GM10248 (cell line): ENCODE measurements around the gene REP15.
"Not testable (repeated sequence)": the region's sequence is repeated elsewhere in the genome, so short reads cannot be mapped to it uniquely, and the experiment has no call there.

Source experiments
- CTCF ChIA-PET: fragments of 300-600 bp; sonication (Branson Sonifier 250); formaldehyde crosslinking; extraction: SDS; loops from one replicate; lab custom pipeline; 2021; ENCODE audit warnings: antibody characterized with exemption; lab: Yijun Ruan, JAX
- POLR2A ChIA-PET: fragments of 350-650 bp; sonication (Branson Sonifier 250); formaldehyde crosslinking; extraction: SDS; loops from one replicate; lab custom pipeline; 2020; ENCODE audit warnings: antibody characterized with exemption; lab: Yijun Ruan, JAX
- DNase-seq: peaks from one replicate; pipeline ENCODE4 v3.0.0; 2012; ENCODE audit errors: extremely low spot score
- CTCF ChIP-seq: IDR thresholded peaks from 2 replicates; pipeline ENCODE4 v1.5.1; 2012; ENCODE audit warnings: mild to moderate bottlenecking, low read depth; ENCODE audit errors: extremely low read depth, missing control alignments, control extremely low read depth

Gene REP15

DNA sequence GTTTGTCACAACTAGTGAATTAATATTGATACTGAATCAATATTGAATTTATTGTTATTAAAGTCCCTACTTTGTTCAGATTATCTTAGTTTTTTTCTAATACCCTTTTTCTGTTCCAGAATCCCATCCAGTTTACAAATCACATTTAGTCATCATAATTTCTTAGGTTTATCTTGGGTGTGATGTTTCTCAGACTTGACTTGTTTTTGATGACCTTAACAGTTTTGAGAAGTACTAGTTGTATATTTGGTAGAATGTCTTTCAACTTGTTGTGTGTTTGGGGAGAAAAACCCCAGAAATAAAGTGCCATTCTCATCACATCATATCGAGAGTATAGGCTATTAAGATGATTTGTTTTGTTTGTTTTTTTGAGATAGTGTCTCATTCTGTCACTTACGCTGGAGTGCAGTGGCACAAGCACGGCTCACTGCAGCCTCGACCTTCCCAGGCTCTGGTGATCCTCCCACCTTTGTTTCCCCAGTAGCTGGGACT is 33.9 kb downstream of the REP15 start:
- TF ChIP-seq CTCF, result no peak
- no peak for DNase-seq
- CTCF ChIA-PET, result no interaction called here
- POLR2A ChIA-PET, result no interaction called here

GRCh38 chr12:27732281-27732680 is 36.0 kb downstream of the REP15 start:
- DNase-seq, result no peak
- peak; percentile 7 for TF ChIP-seq CTCF
- POLR2A ChIA-PET, result no interaction called here
- CTCF ChIA-PET, result interaction anchor here (0.6 to 7.4 kb wide), 15 partner anchors 9 to 1266 kb away, joined by 3 to 175 read pairs (median 6); partner anchors contain the start of gene REP15

GRCh38 chr12:27733052-27733656 is 36.9 kb downstream of the REP15 start:
- peak; percentile 39 for DNase-seq
- peak; percentile 83 for TF ChIP-seq CTCF
- ChIA-PET CTCF (interaction anchor here (0.6 to 7.4 kb wide), 22 partner anchors 9 to 1265 kb away, joined by 3 to 175 read pairs (median 4); partner anchors contain the start of gene REP15), POLR2A (no interaction called here)

DNA sequence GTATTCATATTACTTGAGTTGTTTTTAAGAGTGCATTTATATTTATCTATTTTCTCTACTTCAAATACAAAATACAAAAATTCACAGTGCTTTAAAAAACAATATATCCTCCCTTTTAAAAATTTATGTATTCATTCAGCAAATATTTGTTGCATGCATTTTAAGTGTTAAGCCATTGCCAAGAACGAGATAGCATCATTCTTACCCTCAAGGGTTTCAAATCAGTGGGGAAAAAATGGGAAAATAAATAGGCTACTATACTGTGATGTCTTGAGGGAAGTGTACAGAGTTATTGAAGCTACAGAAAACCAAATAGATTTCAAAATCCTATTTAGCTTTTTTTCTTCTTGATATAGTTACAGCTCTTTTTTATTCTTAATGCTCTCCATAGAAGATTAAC is 37.5 kb downstream of the REP15 start:
- no peak for DNase-seq
- ChIA-PET POLR2A (no interaction called here), CTCF (interaction anchor here (0.7 to 7.4 kb wide), 21 partner anchors 9 to 1264 kb away, joined by 3 to 175 read pairs (median 4); partner anchors contain the start of gene REP15)
- TF ChIP-seq CTCF, result no peak

DNA sequence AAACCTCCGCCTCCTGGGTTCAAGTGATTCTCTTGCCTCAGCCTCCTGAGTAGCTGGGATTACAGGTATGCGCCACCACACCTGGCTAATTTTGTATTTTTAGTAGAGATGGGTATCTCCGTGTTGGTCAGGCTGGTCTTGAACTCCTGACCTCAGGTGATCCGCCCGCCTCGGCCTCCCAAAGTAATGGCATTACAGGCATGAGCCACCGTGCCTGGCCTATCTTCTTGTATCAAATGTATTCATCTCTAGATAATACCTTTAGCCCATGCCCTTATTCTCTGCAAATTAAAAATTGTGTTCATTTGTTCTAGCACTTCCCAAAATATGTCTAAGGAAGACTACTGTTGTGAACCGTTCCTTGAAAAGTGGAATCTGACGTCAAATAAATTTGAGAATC is 38.1 kb downstream of the REP15 start:
- DNase-seq, POLR2A ChIA-PET: not testable (repeated sequence)
- CTCF ChIA-PET, result interaction anchor here (0.7 to 7.4 kb wide), 11 partner anchors 9 to 1158 kb away, joined by 3 to 175 read pairs (median 4); no protein-coding TSS in a partner anchor

GRCh38 chr12:27743601-27744000 is 47.4 kb downstream of the REP15 start:
- ChIA-PET CTCF (interaction anchor here (2.0 kb wide), 1 partner anchor 197 kb away, joined by 7 read pairs; no protein-coding TSS in a partner anchor), POLR2A (no interaction called here)
- no peak for TF ChIP-seq CTCF
- no peak for DNase-seq

GRCh38 chr12:27745734-27746133 is 49.5 kb downstream of the REP15 start:
- DNase-seq, POLR2A ChIA-PET: not testable (repeated sequence)
- CTCF ChIA-PET, result interaction anchor here (1.3 to 2.4 kb wide), 4 partner anchors 9 to 195 kb away, joined by 3 to 7 read pairs (median 4); no protein-coding TSS in a partner anchor
